HG02970 (cell line): ENCODE measurements around the gene ICE2.

Source experiments
- ATAC-seq: cut with Tn5 transposase; IDR thresholded peaks from one replicate; pipeline ENCODE4 v1.9.1; 2021; ENCODE audit warnings: mild to moderate bottlenecking, moderate library complexity, moderate number of reproducible peaks; ENCODE audit not compliant: unreplicated experiment, low FRiP score

Gene ICE2

DNA sequence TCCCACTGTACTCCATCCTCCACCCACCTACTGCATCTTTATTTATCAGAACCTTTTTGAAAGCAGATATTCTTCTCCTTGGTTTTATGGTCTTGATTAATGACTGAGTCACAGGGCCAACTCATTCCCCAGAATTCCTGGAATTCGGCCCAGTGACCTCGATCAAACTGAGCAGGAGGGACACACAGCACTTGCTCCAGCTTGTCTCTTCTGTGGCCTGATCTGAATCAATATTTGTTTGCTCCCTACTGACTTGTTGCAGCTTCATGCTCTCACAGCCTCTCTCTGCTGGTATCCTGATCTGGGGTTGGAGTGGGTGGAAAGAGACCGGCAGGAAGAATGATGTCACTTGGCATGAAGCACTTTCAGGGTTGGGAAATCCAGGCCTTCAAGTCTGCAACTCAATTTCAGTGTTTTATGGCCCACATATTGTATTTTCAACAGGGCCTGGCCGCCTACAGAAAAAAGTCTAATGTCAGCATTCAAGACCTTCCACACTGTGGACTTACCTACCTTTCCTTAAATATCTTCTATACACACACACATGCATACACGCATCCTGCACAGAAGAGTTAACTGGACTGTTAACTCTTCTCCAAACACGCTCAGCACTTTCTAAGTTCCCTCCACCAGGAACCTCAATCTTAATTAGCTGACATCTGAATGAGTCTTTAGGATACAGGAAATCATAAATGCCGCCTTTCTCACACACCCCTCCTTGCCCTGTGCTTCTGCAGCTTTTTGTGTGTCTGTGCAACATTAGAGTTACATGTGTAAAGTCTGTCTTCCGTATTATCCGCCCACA lies 85.8 kb downstream of the ICE2 start:
- no peak for ATAC-seq

DNA sequence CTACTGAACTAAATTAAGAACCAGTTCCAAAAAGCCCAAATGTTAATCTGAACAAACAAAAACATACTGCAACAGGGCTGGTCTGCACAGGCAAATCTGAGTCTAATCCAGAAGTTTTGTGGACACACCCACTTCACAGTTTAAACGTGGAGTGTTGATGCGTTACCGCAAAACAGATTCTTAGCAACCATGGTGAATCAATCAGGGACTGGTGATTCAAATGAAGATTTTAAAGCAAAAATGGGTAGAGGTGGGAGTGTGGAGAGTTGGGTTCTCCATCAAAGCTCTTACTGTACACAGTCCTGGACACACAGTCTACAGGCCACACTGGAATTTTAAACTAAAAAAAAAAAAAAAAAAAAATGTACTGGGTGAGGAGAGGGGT lies 86.3 kb downstream of the ICE2 start:
- ATAC-seq = no peak

DNA sequence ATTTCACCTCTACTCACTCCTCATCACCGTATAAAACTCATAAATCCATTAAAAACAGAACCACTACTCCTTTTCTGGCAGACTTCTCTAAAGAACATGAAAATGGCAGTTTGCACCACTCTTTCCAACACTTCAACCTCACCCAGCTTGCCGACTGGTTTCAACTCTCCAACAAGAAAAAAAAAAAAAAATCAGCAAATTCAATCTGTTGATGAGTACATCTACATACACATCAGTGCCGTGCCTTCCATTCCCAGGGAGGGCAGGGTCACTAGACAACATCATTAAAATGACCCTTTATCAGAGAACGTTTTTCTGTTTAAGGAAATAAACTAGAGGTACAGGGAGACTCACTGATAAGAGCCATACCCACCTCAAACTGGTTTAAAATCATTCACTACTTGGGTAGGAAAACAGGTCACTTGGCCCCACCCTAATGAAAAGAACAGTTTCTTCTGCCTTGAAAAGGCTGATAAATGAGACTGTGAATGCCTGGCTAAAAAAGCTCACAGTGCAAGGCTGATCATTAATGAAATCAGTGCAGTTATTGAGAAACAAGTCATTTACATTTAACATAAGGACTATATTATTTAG lies 87.1 kb downstream of the ICE2 start:
- no peak for ATAC-seq

DNA sequence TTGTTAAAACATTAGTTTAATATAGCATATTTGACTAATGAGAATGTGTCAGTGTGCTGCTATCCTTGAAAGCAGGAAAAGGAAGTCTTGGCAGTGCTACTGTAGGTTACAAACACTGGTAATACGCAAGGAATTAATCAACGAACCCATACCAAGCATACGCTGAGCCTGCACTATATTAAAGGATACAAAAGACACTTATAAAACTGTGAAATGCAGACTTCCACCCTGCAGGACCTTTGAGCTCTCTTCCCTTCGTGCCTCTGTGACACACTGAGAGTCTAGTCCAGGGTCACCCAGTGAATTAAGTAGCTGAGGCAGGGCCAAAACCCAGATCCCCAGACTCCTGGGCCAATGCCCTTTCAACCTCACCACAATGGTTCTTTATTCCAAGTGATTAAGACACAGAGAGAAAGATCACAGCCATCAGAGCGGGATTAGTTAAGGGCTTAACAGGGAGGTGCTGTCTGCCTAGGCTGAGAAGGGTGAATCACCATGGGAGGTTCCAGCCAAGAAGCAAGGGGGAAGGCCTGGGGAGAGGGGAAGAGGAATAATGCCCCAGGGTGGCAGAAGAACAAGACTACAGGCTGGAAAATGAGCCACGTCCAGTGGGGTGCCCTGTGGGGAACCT lies 88.0 kb downstream of the ICE2 start:
- ATAC-seq = no peak

DNA sequence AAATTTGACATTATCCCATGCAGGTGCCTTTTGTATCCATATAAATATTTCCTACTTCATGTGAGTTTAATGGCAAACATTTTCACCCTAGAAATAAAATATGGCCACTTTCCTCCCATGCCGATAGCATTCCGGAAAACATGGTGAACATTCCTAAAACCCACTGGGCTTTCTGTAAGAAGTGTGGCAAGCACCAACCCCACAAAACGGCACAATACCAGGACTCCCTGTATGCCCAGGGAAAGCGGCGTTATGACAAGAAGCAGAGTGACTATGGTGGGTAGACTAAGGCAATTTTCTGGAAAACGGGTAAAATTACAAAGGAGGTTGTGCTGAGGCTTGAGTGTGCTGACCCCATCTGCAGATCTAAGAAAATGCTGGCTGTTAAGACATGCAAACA lies 88.7 kb downstream of the ICE2 start:
- ATAC-seq = no peak

DNA sequence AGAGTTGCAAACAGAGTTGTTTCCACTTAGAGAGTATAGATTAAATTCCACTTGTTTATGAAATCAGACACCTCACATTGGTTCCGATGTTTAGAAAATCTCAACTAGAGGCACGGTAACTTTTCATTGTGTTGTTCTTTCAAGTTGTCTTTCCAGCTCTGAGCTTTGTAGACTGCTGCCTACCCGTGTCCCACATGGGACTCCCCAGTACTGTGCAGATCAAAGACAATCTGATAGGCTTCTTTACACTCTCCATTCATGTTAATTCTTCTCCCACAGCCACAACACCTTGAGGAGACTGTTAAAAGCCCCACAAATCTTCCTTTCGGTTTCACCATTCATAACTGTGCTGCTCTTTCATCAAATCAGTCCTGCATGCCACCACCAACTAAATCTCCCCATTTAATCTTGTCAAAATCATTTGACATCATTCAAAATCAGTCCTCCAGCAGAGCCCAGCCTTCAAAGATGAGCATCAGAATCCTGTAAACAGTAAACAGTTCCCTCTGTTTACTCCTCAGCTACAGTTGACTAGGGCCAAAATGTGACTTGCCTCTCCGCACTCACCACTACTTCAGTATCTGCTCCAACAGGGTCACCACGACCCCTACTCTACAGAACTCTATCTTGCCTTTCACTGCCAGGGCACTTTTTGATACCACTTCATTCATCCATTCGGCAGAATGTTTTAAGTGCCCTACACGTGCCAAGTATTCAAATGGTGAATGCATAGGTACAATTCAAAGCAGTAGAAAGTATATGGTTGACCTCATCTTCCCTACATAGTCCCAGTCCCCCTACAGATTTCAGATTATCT lies 89.5 kb downstream of the ICE2 start:
- no peak for ATAC-seq

DNA sequence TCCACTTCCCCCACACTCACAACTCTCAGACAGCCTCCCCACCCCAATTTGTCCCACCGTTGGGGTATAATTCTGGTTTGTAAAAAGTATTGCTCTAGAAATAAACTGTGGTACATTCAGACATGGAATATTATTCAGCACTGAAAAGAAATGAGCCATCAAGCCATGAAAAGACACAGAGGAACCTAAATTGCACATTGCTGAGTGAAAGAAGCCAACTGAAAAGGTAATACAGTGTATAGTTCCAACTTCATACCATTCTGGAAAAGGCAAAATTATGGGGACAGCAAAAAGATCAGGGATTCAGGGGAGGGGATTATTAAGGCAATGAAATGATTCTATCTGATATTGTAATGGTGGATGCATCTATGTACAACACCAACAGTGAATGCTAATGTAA lies 91.6 kb downstream of the ICE2 start:
- no peak for ATAC-seq

DNA sequence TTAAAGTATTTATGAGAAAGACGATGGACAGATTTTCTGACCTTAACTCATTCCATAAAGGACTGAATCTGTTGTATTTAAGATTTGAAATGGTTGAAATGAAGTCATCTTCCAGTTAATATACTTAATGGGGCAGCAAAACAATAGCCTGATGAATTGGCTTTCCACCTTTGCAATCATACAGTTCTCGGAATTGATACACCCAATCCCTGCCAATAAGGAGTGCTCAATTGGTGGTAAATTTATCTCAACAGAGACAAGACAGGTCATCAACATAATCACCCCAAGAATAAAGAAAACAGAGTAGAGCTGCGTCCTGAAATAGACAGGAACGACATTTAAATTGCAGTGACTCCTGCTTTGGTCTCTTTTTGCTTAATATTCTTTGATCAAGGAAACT lies 92.3 kb downstream of the ICE2 start:
- ATAC-seq = no peak

DNA sequence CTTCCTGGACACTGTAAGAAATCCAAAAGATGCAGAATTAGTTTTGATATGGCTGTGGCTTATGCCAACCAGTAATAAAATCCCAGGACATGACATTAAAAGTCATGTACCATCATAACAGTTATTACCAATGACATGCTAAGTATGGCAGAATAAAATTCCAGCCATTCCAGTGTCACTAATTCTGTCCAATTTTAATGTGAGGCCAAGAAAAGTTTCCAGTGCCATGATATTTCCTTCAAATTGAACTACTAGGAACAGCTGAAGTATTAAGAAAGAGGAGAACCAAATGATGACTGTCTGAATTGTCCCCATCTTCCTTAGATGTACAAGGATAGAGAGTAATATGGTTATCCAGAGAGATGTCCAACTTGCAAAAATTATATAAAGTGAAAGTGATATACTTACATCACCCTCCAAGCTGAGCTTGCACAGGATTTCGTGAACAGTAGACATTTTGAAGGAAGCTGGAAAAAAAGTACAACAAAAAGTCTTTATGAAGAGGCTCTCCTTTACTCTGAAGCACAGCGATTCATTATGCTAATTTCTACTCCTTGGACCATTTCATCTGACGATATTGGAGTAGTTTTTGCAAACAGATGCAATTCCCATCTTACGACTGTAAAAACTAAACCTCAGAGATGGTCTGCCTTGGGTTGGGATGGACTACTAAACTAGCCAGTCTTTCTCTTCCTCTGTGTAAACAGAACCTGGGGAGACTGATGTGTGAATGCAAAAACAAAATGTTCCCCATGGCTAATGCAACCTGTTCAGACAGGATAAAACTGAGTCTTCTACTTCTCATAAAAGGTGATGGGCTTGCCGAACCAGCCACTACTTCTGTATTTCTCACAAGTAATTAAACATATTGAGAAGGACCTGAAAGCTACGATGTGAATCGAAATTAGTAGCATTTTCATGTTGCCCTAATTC lies 93.1 kb downstream of the ICE2 start:
- no peak for ATAC-seq

DNA sequence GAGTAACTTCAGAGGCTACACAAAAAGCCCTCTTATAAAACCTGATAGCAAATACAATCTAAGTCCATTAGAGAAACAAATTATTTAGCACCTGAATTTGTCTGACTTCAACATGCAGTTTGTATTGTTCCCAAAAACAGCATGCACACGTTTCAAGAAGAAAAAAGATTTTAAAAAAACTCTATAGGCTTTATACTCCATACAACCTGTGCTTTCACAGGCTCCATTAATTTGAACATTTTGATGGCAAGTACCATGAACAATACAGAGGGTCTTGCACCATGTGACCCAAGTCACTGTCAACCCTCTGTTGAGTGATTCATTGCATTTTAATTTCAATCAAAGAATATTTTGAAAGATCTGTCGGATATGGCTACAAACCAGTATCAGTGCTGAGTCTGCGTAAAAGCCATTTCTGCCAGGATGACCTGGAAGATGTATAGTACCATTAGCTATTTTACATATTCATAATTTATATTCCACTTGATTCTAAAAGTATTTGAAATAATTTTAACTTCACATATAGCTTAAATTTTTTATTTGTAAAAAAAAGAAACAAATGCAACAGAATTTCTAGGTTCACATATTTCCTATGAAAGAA lies 94.3 kb downstream of the ICE2 start:
- no peak for ATAC-seq

DNA sequence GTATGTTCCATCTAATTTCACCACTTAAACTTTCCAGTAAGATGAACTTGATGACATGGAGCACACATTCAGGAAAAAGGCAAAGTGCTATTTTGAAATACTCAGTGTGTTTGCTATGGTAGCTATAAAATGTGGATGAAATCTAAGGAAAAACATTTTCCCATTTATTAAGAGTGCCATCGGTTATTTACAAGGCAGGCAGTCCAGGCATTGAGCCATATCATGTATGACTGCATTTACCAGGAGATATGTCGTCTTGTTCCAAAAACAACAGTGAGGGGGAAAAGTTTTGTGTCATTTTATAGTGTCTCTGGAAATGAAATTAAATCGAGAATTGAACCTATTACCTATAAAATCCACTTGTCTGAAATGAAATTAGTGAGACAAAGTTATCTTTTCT lies 94.9 kb downstream of the ICE2 start:
- no peak for ATAC-seq

DNA sequence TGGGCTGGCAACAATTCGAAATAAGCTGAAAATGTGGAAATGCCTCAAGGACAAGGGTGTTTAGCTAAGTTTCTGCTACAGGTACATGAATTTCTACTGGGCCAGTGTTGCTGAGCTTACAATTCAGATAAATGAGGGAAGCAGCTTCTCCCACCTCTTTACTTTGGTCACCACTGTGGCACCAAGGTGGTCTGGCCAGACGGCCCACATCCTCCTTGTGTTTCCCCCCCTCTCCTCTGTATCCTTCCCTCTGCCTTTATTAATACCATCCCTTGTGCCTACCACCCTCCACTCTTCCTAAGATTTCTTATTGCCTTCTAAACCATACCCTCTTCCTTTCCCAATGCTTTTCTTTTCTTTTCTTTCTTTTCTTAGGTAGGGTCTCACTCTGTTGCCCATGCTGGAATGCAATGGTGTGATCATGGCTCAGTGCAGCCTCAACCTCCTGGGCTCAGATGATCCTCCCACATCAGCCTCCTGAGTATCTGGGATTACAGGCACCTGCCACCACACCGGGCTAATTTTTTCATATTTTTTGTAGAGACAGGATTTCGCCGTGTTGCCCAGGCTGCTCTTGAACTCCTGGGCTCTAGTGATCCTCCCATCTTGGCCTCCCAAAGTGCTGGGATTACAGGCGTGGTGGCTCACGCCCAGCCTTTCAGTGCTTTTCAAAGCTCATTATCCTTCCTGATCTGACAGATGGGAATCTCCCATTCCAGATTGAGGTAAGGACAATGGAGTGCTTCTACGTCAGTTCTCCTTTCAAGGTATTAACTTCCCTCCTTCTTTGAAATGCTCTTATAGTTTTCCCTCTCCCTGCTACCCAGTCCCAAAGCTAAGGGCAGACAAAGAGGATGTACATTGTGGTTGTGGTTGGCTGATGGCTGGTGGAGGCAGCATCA lies 95.9 kb downstream of the ICE2 start:
- no peak for ATAC-seq

DNA sequence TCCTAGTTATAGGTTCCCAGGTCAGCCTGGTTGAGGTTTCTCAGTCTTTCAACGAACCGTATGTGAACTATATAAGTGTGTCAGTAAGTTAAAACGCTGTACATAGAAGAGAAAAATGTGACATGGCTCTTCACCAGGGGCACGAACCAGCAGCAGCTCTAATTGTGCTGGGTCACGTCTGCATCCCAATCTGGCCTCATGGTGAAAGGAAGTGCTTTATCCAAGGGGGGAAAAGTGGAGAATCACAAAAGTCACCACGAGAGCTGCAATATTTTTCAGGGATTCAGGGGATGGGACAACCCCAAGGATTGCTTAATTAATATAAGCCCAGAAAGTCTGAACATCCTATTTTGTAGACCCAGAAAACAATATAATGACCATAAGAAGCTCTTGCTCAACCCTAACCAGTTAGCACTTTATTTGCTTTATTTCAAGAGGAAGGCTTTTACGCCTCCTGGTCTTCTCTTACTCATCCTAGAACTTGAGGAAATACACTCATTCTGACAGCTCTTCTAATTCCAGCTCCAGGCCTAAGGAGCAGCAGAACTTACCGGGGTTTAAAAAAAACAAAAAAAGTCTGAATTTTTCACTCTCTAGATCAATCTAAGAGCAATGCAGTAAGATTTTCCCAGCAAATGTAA lies 97.7 kb downstream of the ICE2 start:
- ATAC-seq = no peak

DNA sequence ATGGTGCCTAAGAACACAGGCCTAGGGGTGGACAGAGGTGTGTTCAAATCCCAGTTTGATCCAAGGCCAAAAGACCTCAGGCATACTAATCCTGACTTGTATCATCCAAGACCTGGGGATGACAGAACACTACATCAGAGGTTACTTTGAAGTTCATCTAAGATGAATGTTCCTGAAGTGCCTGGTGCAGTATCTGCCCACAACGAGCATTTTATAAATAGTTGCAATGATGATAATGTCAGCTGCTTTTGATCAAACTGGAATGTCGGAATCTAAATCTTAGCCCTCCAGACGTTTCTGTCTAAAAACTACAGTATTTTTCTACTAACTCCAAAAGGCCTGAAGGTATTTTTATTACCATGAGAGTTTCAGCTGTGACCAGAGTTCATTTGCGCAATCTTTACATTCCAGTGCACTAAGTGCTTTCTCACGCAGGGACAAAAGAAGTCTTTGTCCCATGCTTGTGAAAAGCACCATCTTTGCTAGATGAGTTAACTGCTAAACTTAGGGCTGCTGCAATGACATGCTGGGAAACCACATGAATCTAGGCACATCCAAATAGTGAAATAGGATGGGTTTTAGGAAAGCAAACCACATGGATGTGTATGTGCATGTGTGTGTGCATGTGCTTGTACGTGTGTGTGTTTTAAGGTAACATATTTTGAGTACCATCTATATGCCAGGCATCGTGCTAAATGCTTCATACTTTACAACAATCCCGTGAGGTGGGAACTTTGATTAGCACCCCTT lies 99.2 kb downstream of the ICE2 start:
- ATAC-seq = no peak

DNA sequence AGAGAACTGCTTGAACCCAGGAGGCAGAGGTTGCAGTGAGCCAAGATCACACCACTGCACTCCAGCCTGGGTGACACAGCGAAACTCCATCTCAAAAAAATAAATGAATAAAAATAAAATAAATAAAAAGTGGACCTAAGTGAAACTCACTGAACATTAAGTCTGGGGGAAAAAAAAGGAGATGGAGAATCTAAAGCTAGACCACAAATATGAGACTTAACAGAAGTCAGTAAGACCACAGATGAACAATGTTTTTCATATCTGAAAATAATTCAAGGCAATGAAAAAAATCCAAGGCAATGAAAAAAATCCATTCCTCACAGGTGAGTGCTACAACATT lies 99.8 kb downstream of the ICE2 start:
- ATAC-seq = no peak

DNA sequence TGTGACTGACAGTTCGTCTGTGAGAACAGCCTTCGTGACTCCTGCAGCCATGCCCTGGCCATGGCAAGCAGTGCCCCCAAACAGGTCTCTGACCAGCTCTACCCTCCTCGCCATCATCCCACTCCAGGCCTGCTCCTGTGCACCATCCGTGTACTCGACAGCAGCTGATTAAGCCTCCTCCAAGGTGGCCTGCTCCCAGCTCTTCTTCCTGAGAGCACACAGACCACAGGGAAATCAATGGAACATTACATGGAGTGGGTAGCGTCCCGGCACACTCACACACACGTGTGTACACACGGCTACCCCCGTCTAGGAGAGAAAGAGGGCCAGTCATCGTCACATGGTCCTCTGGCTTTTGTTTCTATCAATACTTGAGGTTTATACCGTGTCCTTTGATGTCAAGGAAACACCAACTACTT lies 102.3 kb downstream of the ICE2 start:
- no peak for ATAC-seq

DNA sequence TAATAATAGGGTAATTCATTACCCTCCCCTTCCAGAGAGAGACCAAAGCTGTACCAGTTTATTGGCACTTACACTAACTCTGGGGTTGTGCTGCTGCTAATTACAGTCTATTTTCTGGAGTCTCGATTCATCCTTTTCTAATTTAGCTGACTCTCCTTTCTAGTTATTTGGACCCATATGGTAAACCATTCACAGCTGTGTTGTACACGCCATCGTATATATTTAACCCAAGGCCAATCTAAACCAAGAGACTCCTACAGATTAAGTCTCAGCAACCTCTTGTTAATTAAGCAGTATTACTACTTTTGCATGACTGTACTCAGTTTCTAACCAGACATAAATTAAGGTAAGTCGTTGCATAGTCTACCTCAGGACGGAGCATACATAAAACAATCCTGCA lies 103.6 kb downstream of the ICE2 start:
- no peak for ATAC-seq
